OCI-LY3 (cell line): ENCODE measurements around the gene ARMC12.

Experiments used
- H2AFZ ChIP-seq: fragments of 200-600, 300-600 bp; shearing (Covaris generic); 2 replicates; pipeline ENCODE4 v1.6.0; 2014; ENCODE audit warnings: antibody characterized with exemption, low read depth, low read length
- H3K27ac ChIP-seq: fragments of 200-600, 300-600 bp; sonication (generic); 2 replicates; pipeline ENCODE4 v1.5.1; 2014; ENCODE audit warnings: mild to moderate bottlenecking, low read length, moderate library complexity, mixed read lengths
- H3K27me3 ChIP-seq: fragments of 200-600, 300-600 bp; sonication (generic); 2 replicates; pipeline ENCODE4 v1.6.1; 2014; ENCODE audit warnings: low read depth, low read length, mixed read lengths
- H3K36me3 ChIP-seq: fragments of 200-600, 300-600 bp; sonication (generic); replicated peaks from 2 replicates; pipeline ENCODE3; 2014; ENCODE audit warnings: low read depth, low read length, mixed read lengths
- H3K4me1 ChIP-seq: fragments of 300-600, 200-600 bp; sonication (generic); 2 replicates; pipeline ENCODE4 v1.6.1; 2014; ENCODE audit warnings: low read length, mixed read lengths
- H3K4me2 ChIP-seq: fragments of 200-600, 300-600 bp; sonication (generic); 2 replicates; pipeline ENCODE4 v1.6.1; 2014; ENCODE audit warnings: low read length, mixed read lengths
- H3K4me3 ChIP-seq: fragments of 300-600, 200-600 bp; sonication (generic); 2 replicates; pipeline ENCODE4 v1.5.1; 2014; ENCODE audit warnings: antibody characterized with exemption, mild to moderate bottlenecking, low read length, moderate library complexity
- H3K79me2 ChIP-seq: fragments of 300-600, 200-600 bp; shearing (Covaris generic); 2 replicates; pipeline ENCODE4 v1.6.1; 2014; ENCODE audit warnings: mild to moderate bottlenecking, low read length, mixed read lengths
- H3K9ac ChIP-seq: fragments of 300-600, 200-600 bp; shearing (Covaris generic); 2 replicates; pipeline ENCODE4 v1.6.0; 2014; ENCODE audit warnings: mild to moderate bottlenecking, low read length, moderate library complexity
- H3K9me3 ChIP-seq: fragments of 200-600, 300-600 bp; shearing (Covaris generic); 2 replicates; pipeline ENCODE4 v1.6.1; 2014; ENCODE audit warnings: low read length, mixed read lengths; ENCODE audit not compliant: insufficient read depth
- H4K20me1 ChIP-seq: fragments of 200-600, 300-600 bp; sonication (generic); 2 replicates; pipeline ENCODE4 v1.6.1; 2016; ENCODE audit warnings: low read length, mixed read lengths; ENCODE audit not compliant: insufficient read depth
- CTCF ChIP-seq: fragments of 200-600, 300-600 bp; sonication (generic); IDR thresholded peaks from 2 replicates; pipeline ENCODE4 v1.5.1; 2014; ENCODE audit warnings: antibody characterized with exemption, low read length, low read depth
- EZH2phosphoT487 ChIP-seq: fragments of 200-600 bp; shearing (Covaris generic); IDR thresholded peaks from 2 replicates; pipeline ENCODE4 v1.6.1; 2018; ENCODE audit warnings: antibody characterized with exemption, mixed run types, low read depth

ARMC12 gene

GRCh38 chr6:35757456-35758123 is 20.8 kb downstream of the ARMC12 start:
- peak overlapping the region; percentile 9; the same call in 1 of the 2 replicates for H3K27ac ChIP-seq
- H2AFZ ChIP-seq = peak overlapping the region; percentile 16; the same call in 1 of the 2 replicates
- TF ChIP-seq EZH2phosphoT487 (no peak), CTCF (peak; percentile 53)
- no peaks in the 10 kb centered on the region for H4K20me1 ChIP-seq
- H3K4me1 ChIP-seq = peaks cover 22% of the 10 kb centered on the region
- H3K27me3 ChIP-seq = no peaks in the 10 kb centered on the region
- 0 out of 2 replicates have a peak overlapping the region, but pooled peaks have one; percentile 14 for H3K4me3 ChIP-seq
- H3K9ac ChIP-seq = no peak overlapping the region
- no peaks in the 10 kb centered on the region for H3K79me2 ChIP-seq
- peaks cover 6% of the 10 kb centered on the region for H3K36me3 ChIP-seq
- peaks cover 15% of the 10 kb centered on the region for H3K9me3 ChIP-seq
- H3K4me2 ChIP-seq = peak overlapping the region; percentile 29

GRCh38 chr6:35759426-35759825 is 22.6 kb downstream of the ARMC12 start:
- Histone ChIP-seq H2AFZ (no peak overlapping the region), H3K4me1 (peaks cover 22% of the 10 kb centered on the region), H3K36me3 (peaks cover 6% of the 10 kb centered on the region), H4K20me1 (no peaks in the 10 kb centered on the region), H3K79me2 (no peaks in the 10 kb centered on the region), H3K9ac (no peak overlapping the region), H3K4me3 (peak overlapping the region; percentile 3; the same call in 1 of the 2 replicates), H3K27ac (peak overlapping the region; percentile 28), H3K27me3 (peaks cover 17% of the 10 kb centered on the region), H3K4me2 (peak overlapping the region; percentile 29), H3K9me3 (peaks cover 15% of the 10 kb centered on the region)
- TF ChIP-seq EZH2phosphoT487 (no peak), CTCF (no peak)

- Histone ChIP-seq H3K79me2 (no peaks in the 10 kb centered on the region), H2AFZ (no peak overlapping the region), H3K27ac (no peak overlapping the region), H3K36me3 (no peaks in the 10 kb centered on the region), H3K9me3 (0 out of 2 replicates have a peak, but pooled peaks cover under 1% of the 10 kb centered on the region), H4K20me1 (no peaks in the 10 kb centered on the region), H3K9ac (no peak overlapping the region), H3K27me3 (peaks cover 19% of the 10 kb centered on the region), H3K4me2 (no peak overlapping the region), H3K4me3 (no peak overlapping the region), H3K4me1 (peaks cover 10% of the 10 kb centered on the region)
- TF ChIP-seq CTCF (no peak), EZH2phosphoT487 (no peak)
Measured at GRCh38 chr6:35765739-35766138, 28.9 kb downstream of the ARMC12 start.

- Histone ChIP-seq H3K4me3 (no peak overlapping the region), H3K27me3 (peaks cover 4% of the 10 kb centered on the region), H2AFZ (no peak overlapping the region), H4K20me1 (no peaks in the 10 kb centered on the region), H3K79me2 (no peaks in the 10 kb centered on the region), H3K27ac (no peak overlapping the region), H3K9me3 (no peaks in the 10 kb centered on the region), H3K36me3 (no peaks in the 10 kb centered on the region), H3K4me1 (peaks cover 22% of the 10 kb centered on the region), H3K4me2 (no peak overlapping the region), H3K9ac (no peak overlapping the region)
- no peak for TF ChIP-seq EZH2phosphoT487
- no peak for TF ChIP-seq CTCF
Measured at GRCh38 chr6:35769211-35769610, 32.4 kb downstream of the ARMC12 start.
